NT2/D1 (cell line): Measurements from ENCODE around the gene ARF1.

Experiments
- SUZ12 ChIP-seq: IDR thresholded peaks from 2 replicates; pipeline ENCODE4 v1.6.1; 2011; ENCODE audit not compliant: insufficient read length, insufficient read depth; ENCODE audit errors: extremely low read depth
- YY1 ChIP-seq: IDR thresholded peaks from 2 replicates; pipeline ENCODE4 v1.6.1; 2011; ENCODE audit not compliant: insufficient read length, insufficient read depth
- ZNF274 ChIP-seq: IDR thresholded peaks from 2 replicates; pipeline ENCODE4 v1.6.1; 2011; ENCODE audit warnings: mild to moderate bottlenecking, low read depth, low read length

GRCh38 chr1:228148196-228148861, 65.8 kb downstream of the ARF1 start:
- TF ChIP-seq SUZ12 (no peak), ZNF274 (no peak), YY1 (no peak)
